MV-4-11 (cell line): ENCODE results near the gene CCDC12.

ENCODE experiments used
- DNase-seq: peaks from one replicate; lab custom pipeline; 2025; lab: John Stamatoyannopoulos, UW

Gene CCDC12

DNA sequence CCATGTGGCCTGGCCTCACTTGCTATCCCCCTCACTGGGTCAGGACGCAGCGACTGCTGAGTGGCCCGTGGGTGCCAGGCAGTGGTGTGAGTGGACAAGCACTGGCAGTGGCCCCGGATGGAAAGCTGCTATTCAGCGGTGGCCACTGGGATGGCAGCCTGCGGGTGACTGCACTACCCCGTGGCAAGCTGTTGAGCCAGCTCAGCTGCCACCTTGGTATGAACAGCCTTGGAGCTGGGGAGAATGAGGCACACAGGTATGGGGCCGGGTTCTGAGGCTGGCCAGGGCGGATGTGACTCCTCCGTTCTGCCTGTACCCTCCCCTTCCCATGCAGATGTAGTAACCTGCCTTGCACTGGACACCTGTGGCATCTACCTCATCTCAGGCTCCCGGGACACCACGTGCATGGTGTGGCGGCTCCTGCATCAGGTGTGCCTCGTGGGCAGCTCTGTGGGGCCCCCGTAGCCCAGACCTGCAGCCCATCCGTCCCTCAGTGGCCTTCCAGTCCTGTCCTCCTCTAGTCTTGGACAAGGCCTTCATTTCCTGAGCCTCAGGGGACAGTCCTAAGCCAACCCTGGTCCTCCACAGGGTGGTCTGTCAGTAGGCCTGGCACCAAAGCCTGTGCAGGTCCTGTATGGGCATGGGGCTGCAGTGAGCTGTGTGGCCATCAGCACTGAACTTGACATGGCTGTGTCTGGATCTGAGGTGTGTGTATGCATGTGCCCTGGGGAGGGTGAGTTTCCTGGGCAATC is 31.1 kb upstream of the CCDC12 start:
- DNase-seq: no peak

- DNase-seq: no peak
Measured at GRCh38 chr3:47007001-47007400, 30.5 kb upstream of the CCDC12 start.

DNA sequence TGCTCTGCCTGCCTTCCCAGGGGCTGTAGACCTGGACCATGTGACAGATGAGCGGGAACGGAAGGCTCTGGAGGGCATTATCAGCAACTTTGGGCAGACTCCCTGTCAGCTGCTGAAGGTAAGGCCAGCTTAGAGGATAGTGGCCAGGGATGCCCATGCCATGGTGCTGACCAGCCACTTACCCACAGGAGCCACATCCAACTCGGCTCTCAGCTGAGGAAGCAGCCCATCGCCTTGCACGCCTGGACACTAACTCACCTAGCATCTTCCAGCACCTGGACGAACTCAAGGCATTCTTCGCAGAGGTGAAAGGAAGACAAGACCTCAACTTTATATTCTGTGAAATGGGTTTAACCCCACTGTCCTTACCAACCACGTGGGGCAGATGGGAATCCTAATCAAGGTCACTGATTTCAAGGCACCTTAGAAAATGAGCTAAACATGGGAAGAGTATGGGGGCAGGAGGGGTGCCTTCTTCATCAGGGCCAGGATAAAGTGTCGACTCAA is 29.7 kb upstream of the CCDC12 start:
- no peak for DNase-seq

DNA sequence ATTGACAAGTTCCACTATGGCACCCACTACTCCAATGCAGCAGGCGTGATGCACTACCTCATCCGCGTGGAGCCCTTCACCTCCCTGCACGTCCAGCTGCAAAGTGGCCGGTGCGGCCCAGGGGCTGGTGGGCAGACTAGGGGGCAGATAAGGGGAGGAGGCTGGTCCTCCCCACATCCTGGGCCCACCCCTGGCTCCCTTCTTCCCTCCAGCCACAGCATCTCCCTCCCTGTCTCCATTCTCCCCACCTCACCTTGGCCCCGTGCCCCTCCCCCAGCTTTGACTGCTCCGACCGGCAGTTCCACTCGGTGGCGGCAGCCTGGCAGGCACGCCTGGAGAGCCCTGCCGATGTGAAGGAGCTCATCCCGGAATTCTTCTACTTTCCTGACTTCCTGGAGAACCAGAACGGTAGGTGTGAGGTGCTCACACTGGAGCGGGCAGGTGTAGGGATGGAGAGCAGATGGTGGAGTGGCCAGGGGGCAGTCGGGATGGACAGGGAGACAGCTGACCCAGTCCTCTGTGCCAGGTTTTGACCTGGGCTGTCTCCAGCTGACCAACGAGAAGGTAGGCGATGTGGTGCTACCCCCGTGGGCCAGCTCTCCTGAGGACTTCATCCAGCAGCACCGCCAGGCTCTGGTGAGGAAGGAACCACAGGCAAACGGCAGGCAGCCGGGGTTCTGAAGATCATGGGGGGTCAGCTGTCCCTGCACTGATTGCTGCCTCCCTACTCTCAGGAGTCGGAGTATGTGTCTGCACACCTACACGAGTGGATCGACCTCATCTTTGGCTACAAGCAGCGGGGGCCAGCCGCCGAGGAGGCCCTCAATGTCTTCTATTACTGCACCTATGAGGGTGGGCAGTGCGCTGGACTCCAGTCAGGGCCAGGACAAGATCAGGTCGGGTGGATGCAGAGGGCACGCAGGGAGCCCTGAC is 28.9 kb upstream of the CCDC12 start:
- DNase-seq: no peak

DNA sequence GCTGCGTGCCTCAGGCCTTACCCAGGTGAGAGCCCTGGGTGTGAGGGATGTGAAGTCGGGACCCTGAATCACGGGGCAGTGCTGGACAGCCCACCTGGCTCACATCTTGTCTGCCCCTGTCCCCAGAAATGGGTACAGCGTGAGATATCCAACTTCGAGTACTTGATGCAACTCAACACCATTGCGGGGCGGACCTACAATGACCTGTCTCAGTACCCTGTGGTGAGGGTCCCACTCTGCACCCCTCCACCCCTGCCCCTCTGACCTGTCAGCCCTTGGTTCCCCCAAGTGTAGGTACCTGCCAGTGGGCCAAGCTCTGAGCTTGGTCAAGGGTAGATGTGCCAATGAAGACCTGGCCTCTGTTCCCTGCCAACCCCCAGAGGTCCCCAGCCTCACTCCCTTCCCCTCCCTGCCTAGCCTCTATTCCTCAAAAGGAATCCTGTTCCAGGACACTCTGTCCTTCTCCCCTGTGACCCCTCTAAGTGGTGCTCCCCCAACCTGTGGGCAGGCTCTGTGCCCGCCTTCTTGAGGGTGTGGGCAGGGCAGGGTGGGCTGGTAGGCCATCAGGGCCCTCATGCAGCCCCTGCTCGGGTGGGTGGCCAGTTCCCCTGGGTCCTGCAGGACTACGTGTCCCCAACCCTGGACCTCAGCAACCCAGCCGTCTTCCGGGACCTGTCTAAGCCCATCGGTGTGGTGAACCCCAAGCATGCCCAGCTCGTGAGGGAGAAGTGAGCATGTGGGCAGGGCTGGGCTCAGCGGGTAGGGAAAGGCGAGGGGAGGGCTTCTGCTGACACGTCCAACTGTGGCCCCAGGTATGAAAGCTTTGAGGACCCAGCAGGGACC is 28.0 kb upstream of the CCDC12 start:
- DNase-seq: no peak

- no peak for DNase-seq
Measured at GRCh38 chr3:47003461-47004368, 27.2 kb upstream of the CCDC12 start.

- DNase-seq: no peak
Measured at GRCh38 chr3:47003056-47003410, 26.5 kb upstream of the CCDC12 start.

DNA sequence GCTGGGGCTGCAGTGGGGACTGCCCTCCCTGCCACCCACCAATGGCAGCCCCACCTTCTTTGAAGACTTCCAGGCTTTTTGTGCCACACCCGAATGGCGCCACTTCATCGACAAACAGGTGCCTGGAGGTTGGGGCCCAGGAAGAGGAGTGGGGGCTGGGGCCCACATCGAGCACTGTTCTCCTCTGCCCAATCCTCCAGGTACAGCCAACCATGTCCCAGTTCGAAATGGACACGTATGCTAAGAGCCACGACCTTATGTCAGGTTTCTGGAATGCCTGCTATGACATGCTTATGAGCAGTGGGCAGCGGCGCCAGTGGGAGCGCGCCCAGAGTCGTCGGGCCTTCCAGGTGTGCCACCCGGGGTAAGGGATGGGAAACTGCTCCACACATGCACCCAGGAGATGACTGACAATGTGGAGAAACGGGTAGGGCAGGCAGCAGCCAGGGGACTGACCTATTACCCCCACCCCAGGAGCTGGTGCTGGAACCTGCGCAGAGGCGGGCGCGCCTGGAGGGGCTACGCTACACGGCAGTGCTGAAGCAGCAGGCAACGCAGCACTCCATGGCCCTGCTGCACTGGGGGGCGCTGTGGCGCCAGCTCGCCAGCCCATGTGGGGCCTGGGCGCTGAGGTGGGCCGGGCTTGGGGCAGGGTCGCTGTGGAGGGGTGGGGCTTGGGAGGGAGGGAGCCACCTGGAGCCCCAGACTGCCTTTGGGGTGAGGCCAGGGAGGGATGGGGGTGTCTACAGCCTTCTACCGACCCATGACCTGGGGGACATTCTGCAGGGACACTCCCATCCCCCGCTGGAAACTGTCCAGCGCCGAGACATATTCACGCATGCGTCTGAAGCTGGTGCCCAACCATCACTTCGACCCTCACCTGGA is 25.9 kb upstream of the CCDC12 start:
- DNase-seq: no peak

DNA sequence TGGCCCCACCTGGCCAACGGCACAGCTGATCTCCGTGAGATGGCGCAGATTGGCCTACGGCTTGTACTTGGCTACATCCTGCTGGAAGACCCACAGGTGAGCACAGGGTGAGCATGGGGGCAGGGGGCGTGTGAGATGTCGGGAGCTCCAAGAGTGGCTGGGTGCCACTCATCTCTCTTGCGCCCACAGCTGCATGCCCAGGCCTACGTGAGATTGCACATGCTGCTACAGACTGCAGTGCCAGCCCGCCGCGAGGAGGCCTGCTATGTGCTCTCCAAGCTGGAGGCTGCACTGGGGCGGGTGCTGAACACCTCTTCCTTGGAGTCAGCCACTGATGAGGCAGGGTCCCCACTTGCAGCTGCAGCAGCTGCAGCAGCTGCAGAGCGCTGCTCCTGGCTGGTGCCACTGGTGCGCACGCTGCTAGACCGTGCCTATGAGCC is 25.2 kb upstream of the CCDC12 start:
- no peak for DNase-seq

DNA sequence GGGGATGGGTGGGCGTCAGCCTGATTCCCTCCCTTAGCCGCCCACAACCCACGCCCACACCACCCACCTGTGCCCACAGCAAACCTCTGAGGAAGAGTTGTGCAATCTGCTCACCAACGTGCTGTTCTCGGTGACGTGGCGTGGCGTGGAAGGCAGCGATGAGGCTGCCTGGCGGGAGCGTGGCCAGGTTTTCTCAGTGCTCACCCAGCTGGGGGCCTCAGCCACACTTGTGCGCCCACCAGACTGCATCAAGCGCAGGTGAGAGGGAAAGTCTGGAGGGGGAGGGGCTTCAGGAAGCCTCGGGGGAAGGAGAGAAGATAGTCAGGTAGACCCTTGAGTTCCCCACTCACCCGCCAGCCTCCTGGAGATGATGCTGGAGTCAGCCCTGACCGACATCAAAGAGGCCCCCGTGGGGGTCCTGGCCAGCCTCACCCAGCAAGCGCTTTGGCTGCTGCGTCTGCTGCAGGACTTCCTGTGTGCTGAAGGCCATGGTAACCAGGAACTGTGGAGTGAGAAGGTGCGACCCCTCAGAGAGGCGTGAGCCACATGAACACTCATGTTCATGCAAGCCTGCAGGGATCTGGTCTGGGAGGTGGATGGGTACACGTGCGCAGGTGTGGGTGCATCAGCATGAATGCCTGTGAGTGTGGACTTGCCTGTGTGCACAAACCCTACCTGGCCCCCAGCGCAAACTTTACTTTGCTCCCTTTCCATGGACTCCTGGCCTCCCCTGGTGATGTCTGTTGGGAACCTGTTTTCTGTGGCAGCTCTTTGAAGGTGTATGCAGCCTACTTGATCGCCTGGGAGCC is 24.6 kb upstream of the CCDC12 start:
- DNase-seq: no peak

DNA sequence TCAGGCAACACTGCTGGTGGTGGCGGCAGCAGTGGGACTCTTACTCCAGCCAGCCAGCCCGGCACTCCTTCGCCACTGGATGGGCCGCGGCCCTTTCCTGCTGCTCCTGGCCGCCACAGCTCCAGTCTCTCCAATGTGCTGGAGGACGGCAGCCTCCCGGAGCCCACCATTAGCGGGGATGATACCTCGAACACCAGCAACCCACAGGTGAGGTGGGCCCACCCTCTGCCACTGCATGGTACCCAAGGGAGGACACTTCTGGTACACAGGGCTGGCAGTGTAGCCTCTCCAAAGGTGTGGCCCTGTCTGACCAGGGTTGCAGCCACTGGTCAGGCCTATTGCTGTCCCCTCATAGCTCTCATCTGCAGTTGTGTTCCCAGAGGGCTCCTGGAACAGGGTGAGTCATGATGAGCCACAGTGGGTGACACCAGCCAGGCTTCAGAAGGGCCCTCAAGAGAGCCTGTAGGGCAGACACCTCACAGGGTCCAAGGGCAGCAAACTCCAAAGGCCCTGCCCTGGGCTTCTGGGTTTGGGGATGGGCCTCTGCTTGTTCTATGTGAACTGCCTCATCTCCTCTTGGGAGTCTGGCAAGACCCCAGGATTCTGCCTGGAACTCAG is 23.8 kb upstream of the CCDC12 start:
- no peak for DNase-seq

DNA sequence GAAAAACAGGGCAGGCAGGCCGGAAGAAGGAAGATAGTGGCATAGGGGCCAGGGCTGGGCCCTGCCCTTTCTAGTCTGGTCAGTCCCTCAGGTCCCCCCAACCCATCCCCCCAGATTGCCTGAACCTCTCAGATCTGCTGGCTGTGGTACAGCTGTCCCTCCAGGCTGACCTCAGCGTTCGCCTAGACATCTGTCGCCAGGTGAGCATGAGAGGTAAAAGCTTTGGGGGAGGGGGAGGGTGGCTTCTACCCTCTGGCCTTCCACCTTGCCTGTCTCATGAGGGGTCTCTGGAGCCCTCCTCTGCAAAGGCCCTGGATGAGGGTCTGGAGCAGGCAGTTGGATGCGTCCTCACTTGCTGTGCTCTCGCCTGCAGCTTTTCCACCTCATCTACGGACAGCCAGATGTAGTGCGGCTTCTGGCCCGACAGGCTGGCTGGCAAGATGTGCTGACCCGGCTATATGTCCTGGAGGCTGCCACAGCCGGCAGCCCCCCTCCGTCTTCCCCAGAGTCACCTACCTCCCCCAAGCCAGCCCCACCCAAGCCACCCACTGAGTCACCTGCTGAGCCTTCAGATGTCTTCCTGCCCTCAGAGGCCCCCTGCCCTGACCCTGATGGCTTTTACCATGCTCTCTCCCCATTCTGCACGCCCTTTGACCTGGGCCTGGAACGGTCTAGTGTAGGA is 23.1 kb upstream of the CCDC12 start:
- DNase-seq: no peak

GRCh38 chr3:46998852-46999515 is 22.4 kb upstream of the CCDC12 start:
- DNase-seq: no peak

DNA sequence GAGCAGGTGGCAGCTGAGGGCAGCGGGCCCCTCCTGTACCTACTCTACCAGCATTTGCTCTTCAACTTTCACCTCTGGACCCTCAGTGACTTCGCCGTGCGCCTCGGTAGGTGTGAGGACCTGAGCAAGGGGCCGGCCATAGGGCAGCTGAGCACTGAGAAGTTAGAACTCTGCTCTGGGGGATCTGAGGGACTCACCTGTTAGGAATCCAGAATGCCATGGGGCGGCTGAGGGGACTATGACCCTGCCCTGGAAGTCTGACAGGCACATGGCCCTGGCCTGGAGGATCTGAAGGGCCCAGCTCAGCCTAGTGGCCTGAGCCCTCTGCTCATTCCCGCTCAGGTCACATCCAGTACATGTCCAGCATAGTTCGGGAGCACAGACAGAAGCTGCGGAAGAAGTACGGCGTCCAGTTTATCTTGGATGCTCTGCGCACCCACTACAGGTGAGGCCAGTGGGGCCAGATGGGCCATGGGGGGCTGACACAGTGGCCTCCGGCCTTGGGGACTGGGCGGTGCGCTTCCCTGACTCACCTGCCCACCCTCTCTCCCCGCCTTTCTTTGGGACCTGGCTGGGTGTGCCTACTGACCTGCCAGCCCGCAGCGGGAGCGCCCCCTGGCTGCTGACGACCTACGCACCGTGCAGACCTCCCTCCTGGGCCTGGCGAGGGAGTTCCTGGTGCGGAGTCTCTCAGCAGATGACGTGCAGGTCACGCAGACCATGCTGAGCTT is 21.7 kb upstream of the CCDC12 start:
- no peak for DNase-seq

DNA sequence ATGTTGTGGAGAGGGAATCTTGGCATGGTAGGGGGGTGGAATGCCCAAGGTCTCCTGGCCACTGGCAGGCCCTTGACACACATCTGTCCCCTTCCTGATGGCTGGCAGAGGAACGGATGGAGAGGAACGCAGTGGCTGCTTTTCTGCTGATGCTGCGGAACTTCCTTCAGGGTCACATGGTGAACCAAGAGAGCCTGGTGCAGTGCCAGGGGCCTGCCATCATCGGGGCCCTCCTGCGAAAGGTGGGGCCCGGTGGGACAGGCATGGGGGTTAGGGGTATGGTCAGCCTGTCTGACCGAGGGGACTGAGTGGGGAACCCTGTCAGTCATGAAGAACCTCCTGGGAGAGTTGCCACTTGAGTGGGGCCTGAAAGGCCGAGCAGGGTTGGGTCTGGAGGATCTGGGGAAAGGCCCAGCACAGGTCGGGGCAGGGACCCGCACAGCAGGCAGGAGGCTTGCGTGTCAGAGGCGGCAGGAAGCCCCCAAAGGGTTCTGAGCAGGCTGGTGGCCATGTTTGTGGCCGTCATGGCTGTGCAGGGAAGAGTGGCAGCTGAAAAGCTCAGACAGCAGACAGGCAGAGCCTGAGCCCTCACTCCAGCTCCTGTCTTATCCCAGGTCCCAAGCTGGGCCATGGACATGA is 21.0 kb upstream of the CCDC12 start:
- no peak for DNase-seq

DNA sequence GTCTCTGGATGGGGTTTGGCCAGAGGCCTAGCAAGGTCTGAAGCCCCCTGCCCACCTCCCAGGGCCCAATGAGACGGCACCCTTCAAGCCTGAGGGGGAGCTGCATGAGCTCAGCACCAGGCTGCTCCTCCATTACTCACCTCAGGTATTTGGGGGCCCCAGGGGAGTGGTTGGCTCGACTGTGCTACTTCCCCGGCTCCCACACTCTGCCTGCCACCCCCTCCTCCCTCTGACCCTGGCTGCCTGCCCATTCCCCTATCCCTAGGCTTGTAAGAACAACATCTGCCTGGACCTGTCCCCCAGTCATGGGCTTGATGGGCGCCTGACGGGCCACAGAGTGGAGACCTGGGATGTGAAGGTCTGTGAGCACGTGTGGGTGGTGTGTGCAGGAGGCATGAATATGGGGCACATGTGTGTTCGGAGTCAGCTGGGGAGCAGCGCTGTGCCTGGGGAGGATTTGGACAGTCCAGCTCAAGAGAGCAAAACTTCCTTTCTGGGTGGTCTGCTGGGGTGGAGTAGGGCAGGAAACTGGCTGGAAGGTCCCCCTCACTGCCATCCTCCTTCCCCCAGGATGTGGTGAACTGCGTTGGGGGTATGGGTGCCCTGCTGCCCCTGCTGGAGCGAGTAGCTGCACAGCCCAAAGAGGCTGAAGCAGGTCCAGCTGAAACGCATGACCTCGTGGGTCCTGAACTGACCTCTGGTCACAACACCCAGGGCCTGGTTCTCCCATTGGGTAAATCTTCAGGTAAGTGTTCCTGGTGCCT is 20.3 kb upstream of the CCDC12 start:
- no peak for DNase-seq
